Measurements from ENCODE around the gene SH3BGRL.

GRCh38 chrX:81195712-81196111, 6.2 kb upstream of the SH3BGRL start:
- peak; percentile 46 to 81 (median 52) for TF ChIP-seq CTCF (IDR thresholded peaks at IDR 0.05)
- no peak for TF ChIP-seq POLR2A (IDR thresholded peaks at IDR 0.05)

All from adrenal gland (tissue), 5 donors.